HepG2 (cell line): ENCODE data around the gene TBC1D16. TPM values are rescaled to one million over a fixed set of nuclear protein-coding genes. Genes with fewer than 3 reads are reported as not detected.

Experiments
- ATF7 ChIP-seq, 2 experiments: fragments of 450-650 bp in 1 of 2; sonication (generic) in 1 of 2; formaldehyde crosslinking in 1 of 2; IDR thresholded peaks; 2 replicates each; pipeline versions ENCODE4 v1.4.0 to v1.6.1; 2016 to 2020; ENCODE audit warnings: antibody characterized with exemption in 1 of 2, mild to moderate bottlenecking in 1 of 2, missing genetic modification reagents in 1 of 2
- ELF4 ChIP-seq: sonication (generic); formaldehyde crosslinking; IDR thresholded peaks from 2 replicates; pipeline ENCODE4 v1.5.0; 2020; ENCODE audit warnings: missing genetic modification reagents, mild to moderate bottlenecking, moderate library complexity, borderline replicate concordance
- EP300 ChIP-seq, 3 experiments: sonication (generic) in 1 of 3; formaldehyde crosslinking in 1 of 3; IDR thresholded peaks; 2 replicates each; pipeline versions ENCODE4 v1.5.1 to v1.6.1; 2011 to 2020; ENCODE audit warnings: low read depth in 2 of 3, low read length in 2 of 3, borderline replicate concordance in 1 of 3, improper control_type of control experiment in 1 of 3, mild to moderate bottlenecking in 1 of 3, missing genetic modification reagents in 1 of 3, moderate library complexity in 1 of 3
- MAZ ChIP-seq, 2 experiments: sonication (generic) in 1 of 2; formaldehyde crosslinking in 1 of 2; IDR thresholded peaks; 2 replicates each; pipeline versions ENCODE4 v1.5.0 to v1.6.1; 2012 to 2020; ENCODE audit warnings: low read depth in 2 of 2, mild to moderate bottlenecking in 2 of 2, borderline replicate concordance in 1 of 2, improper control_type of control experiment in 1 of 2, low read length in 1 of 2, missing genetic modification reagents in 1 of 2, moderate library complexity in 1 of 2
- PAX8 ChIP-seq: sonication (generic); formaldehyde crosslinking; IDR thresholded peaks from 2 replicates; pipeline ENCODE4 v1.8.0; 2022; ENCODE audit warnings: mild to moderate bottlenecking, missing genetic modification reagents, borderline replicate concordance
- STAT6 ChIP-seq: sonication (generic); formaldehyde crosslinking; IDR thresholded peaks from 2 replicates; pipeline ENCODE4 v1.4.0; 2020; ENCODE audit warnings: missing genetic modification reagents, mild to moderate bottlenecking, borderline replicate concordance
- TSC22D2 ChIP-seq: sonication (generic); formaldehyde crosslinking; IDR thresholded peaks from 2 replicates; pipeline ENCODE4 v1.5.1; 2020; ENCODE audit warnings: missing genetic modification reagents, mild to moderate bottlenecking, borderline replicate concordance
- ZFAT ChIP-seq: sonication (generic); formaldehyde crosslinking; conservative IDR thresholded peaks from 2 replicates; pipeline ENCODE4 v1.8.1; 2023; ENCODE audit warnings: missing genetic modification reagents, inconsistent platforms
- ZNF142 ChIP-seq: sonication (generic); formaldehyde crosslinking; IDR thresholded peaks from 2 replicates; pipeline ENCODE4 v1.4.0; 2020; ENCODE audit warnings: missing genetic modification reagents
- ZNF326 ChIP-seq: sonication (generic); formaldehyde crosslinking; IDR thresholded peaks from 2 replicates; pipeline ENCODE4 v1.4.0; 2020; ENCODE audit warnings: missing genetic modification reagents, borderline replicate concordance
- ZNF660 ChIP-seq: sonication (generic); formaldehyde crosslinking; IDR thresholded peaks from 2 replicates; pipeline ENCODE4 v1.5.1; 2020; ENCODE audit warnings: mild to moderate bottlenecking, low read depth, missing genetic modification reagents, borderline replicate concordance
- polyA plus RNA-seq, 8 experiments: library from polyadenylated mRNA; depleted of rRNA in 3 of 8; stranded (reverse) in 7 of 8; unstranded in 1 of 8; fragments of >200 nt; fragmentation: Illumina TruSeq in 4 of 8; extraction: Trizol in 4 of 8; gene quantifications; 2 replicates each; pipeline versions ENCODE4 v1.2.1 to v1.2.3, GENCODE V29; 2011 to 2016; ENCODE audit warnings: low read depth in 4 of 8, missing spikeins in 1 of 8, mixed read lengths in 1 of 8; ENCODE audit not compliant: insufficient read depth in 1 of 8
- total RNA-seq, 5 experiments: library from RNA; depleted of rRNA; stranded (reverse); fragments of >200 nt; fragmentation: Illumina TruSeq; extraction: Trizol; gene quantifications; 2 replicates each; pipeline ENCODE4 v1.2.3, GENCODE V29; 2016; ENCODE audit warnings: low read depth in 1 of 5
- TF ChIP-seq, protein P1 (sequence below): sonication (generic); formaldehyde crosslinking; IDR thresholded peaks from 2 replicates; pipeline ENCODE4 v1.5.0; 2020; ENCODE audit warnings: missing genetic modification reagents

Gene TBC1D16
- total and polyA plus RNA-seq, 2 of the 13 experiments (the other 11 are each of a cell fraction or from before 2014, with no cell fraction given), result 14.9 to 24.9 TPM

DNA sequence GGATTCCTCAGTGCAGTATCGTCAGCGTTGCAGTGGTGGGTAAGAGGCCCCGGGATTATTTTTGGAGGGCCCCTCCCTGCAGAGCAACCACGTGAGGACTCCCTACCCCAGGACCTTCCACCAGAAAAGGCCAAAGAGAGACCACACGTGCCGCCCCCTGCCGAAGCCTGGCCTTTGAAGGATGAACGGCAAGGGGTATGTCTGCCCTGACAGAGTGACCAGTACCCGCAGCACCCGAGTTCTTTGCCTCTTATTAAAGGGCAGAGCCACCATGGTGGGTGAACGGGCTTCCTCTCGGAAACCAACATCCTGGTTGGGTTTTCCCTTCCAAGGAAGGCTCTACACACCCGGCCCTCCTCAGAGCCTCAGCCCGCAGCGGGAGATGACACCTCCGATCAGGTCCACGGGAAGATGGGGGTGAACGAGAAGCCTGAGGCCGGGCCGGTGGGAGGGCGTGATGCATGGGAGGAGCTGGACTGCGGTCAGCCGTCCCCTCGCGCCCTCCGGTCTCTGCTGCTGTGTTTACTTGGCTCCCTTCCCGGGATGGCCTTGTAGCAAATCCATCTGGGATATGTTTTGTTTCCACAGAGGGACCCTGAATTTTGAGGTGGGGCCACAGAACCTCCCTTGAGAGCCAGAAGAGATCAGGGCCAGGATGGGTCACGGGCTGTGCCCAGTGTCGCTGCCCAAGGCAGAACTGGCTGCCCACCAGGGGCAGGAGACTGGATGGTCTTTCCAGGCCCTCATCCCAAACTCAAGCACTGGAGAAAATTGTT, 49.1 kb downstream of the TBC1D16 start (continued):
- TF ChIP-seq PAX8 (0 out of 2 replicates have a peak, but pooled peaks have one; percentile 22), TSC22D2 (CRISPR knock-in tag) (0 out of 2 replicates have a peak, but pooled peaks have one; percentile 64), ATF7 (IDR thresholded peaks at IDR 0.05) (no peak), ATF7 (CRISPR knock-in tag; IDR thresholded peaks at IDR 0.05) (peak; percentile 46; the same call in 1 of the 2 replicates), ELF4 (CRISPR knock-in tag) (no peak), STAT6 (CRISPR knock-in tag) (peak; percentile 52; the same call in 1 of the 2 replicates), MAZ (IDR thresholded peaks at IDR 0.05; ENCODE audit: borderline replicate concordance, low read depth, low read length) (no peak), MAZ (CRISPR knock-in tag; IDR thresholded peaks at IDR 0.05; ENCODE audit: low read depth) (peak; percentile 67), ZNF660 (CRISPR knock-in tag) (no peak), ZNF326 (0 out of 2 replicates have a peak, but pooled peaks have one; percentile 1), ZNF142 (CRISPR knock-in tag) (0 out of 2 replicates have a peak, but pooled peaks have one; percentile 14), EP300 (IDR thresholded peaks at IDR 0.05; ENCODE audit: low read depth in 2 of 2, low read length in 2 of 2) (peak in 1 of 2 experiments; percentile 89; a peak in 2 of 4 replicates), EP300 (CRISPR knock-in tag; IDR thresholded peaks at IDR 0.05; ENCODE audit: borderline replicate concordance) (peak; percentile 81; the same call in 1 of the 2 replicates), ZFAT (CRISPR knock-in tag) (no peak)
- TF ChIP-seq, protein P1, sequence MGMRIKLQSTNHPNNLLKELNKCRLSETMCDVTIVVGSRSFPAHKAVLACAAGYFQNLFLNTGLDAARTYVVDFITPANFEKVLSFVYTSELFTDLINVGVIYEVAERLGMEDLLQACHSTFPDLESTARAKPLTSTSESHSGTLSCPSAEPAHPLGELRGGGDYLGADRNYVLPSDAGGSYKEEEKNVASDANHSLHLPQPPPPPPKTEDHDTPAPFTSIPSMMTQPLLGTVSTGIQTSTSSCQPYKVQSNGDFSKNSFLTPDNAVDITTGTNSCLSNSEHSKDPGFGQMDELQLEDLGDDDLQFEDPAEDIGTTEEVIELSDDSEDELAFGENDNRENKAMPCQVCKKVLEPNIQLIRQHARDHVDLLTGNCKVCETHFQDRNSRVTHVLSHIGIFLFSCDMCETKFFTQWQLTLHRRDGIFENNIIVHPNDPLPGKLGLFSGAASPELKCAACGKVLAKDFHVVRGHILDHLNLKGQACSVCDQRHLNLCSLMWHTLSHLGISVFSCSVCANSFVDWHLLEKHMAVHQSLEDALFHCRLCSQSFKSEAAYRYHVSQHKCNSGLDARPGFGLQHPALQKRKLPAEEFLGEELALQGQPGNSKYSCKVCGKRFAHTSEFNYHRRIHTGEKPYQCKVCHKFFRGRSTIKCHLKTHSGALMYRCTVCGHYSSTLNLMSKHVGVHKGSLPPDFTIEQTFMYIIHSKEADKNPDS (CRISPR knock-in tag), result 0 out of 2 replicates have a peak, but pooled peaks have one; percentile 60
